Central memory CD4-positive, alpha-beta T cell (primary cell): Measurements from ENCODE around the gene RASGRF2.
"Not testable (repeated sequence)": the region's sequence is repeated elsewhere in the genome, so short reads cannot be mapped to it uniquely, and the experiment has no call there.

Experiments used
- DNase-seq: peaks from one replicate; pipeline ENCODE4 v3.0.0; 2022

RASGRF2 gene

DNA sequence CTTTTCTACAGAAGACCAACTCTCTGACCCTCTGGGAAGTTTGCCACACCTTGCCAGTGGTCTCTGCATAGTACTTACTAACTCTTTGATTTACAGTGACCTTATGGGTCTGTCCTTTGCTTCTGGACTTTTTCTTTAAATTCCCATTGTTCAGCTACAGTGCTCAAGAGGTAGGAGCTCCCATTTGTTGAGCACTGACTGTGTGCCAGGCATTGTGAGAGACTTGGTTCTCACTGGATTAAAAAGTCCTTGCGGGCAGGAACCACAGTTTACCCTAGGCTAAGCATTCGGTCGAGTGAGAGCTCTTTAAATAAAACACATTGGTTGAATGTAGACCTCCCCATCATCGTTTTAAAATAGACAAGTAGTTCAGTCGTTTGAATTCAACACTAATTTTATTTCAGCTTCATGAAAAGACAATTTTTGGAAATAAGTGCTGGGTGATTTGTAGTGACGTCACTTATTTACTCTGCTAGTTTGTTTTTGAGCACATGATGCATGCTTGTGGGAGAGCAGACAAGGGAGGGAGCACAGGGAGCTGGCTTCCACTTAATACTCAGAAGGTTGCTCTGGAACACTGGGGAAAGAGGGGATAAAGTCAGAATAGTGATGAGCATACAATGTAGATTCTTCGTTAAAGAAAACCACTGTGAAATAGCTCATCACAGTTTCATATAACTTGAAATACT lies 27.1 kb downstream of the RASGRF2 start:
- DNase-seq = no peak

DNA sequence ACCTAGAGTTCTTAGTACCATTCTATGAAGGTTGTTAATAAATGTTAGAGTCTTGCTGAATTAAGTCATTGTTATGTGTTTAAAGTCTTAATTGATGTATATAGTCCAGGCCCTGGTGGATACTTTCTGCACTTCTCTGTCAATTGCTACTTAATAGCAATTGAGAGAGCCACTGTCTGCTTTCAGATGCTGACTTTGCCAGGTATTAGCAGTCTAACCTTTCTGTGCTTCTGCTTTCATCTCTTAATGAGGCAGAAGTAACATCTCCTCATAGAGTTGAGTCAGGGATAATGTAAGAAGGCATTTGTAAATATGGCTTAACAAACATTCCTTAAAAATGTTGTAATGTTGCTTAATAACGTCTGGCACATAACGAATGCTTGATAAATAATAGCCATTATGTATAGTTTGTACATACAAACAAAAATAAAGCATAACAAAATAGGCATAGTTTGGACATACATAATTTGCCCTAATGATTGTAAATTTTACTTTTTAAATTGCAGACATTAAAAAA lies 28.3 kb downstream of the RASGRF2 start:
- no peak for DNase-seq

DNA sequence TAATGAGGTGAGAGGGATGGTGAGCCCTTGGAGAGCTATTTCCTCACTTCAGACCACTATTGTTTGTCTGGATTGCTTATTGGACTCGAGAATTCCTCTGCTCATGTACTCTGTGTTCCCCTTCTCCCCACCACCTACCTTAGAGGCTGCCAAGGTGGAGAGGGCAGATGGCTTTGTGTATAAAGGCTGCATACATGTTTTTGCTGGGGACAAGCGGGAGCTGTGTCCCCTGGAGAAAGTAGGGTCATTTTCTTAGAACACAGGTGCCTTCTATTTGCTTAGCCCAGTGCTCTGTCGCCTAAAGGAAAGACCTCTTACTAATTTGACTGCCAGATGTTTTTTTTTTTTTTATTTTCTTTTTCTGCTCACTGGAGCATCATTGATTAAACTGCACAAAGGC lies 29.7 kb downstream of the RASGRF2 start:
- no peak for DNase-seq

DNA sequence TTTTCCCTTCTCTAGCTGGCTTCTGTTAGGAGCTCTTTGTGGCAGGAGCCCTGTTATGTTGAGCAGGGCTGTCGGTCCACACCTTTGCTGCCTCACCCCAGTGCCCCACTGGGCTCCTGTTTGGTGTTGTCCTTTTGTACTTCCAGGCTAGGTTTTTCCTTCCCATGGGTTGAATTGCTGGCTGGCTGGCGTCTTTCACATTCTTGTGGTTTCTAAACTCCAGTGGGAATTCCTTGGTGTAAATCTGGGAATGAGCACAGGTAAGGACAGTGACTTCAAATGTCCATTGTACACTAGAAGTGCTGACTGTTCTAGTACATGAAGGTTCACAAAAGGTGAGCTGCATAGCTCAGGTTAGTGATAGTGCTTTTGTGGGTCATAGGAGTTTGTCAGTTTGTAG lies 30.4 kb downstream of the RASGRF2 start:
- DNase-seq = no peak

DNA sequence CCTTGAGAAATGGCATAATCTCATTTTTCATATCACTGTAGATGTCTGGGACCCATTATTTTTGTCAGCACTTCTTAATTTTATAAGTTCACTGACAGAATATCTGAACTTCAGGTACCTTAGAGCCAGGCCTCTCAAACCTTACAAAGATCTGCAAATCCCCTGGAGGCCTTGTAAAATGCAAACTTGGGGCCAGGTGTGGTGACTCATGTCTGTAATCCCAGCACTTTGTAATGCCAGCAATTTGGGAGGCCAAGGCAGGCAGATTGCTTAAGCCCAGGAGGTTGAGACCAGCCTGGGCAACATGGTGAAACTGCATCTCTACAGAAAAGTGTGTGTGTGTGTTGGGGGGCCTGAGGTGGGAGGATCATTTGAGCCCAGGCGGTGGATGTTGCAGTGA lies 30.8 kb downstream of the RASGRF2 start:
- no peak for DNase-seq

DNA sequence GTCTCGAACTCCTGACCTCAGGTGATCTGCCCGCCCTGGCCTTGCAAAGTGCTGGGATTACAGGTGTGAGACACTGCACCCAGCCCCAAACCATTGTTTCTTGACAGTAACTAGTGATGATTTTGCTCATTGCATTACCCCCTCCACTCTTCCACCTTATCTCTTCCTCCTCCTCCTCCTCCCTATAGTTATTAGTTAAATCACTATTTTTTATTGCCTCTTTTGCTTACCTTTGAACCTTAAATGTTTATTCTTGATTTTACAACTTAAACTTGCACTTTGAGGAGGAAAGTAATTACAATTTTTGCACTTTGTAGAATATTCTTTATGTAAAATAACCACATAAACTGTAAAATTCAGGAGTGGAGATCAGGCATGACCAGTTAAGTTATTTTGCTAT lies 35.7 kb downstream of the RASGRF2 start:
- no peak for DNase-seq

DNA sequence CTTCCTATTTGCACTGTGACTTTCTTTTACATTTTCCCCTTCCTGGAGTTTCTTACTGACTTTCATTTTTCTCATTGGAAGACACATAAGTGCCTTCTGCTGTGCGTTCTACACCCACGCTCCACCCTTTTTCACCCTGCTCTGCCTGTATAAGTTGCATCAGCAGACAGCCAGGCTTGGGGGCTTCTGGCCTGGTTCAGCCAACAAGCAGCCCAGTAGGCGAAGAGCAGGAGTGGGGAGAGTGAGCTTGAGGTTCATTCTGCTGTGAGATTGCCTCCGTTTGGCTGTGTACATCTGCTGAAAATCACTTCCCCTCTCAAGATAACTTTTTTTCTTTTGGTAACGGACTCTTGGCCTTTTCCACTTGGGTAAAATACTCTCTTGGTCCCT lies 38.4 kb downstream of the RASGRF2 start:
- no peak for DNase-seq

DNA sequence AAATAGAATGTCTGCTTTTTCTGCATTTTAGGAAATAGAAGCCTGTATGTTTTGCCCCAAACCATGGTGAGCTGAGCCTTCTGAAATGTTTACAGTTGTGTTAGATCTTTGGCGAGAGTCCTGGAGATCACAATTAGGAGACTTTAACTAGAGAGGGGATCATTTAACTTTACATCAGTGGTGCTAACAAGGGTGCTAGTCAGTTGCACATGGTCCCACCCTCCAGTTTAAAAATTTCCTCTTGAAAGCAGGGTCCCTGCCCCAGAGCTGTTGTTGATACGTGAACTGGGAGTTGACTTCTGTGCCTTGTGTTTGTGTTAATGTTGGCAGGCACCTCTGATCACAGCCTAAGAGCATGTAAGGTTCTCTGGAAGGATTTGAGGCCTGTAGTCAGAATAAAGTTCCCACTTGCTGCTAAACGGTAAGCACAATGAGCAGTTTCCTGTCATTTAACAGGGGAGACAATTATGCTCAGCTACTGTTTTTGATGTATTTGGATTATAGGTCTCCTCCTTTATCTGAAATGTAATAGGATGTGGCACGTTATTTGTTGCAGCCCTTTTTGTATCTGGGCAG lies 43.7 kb downstream of the RASGRF2 start:
- DNase-seq = no peak

DNA sequence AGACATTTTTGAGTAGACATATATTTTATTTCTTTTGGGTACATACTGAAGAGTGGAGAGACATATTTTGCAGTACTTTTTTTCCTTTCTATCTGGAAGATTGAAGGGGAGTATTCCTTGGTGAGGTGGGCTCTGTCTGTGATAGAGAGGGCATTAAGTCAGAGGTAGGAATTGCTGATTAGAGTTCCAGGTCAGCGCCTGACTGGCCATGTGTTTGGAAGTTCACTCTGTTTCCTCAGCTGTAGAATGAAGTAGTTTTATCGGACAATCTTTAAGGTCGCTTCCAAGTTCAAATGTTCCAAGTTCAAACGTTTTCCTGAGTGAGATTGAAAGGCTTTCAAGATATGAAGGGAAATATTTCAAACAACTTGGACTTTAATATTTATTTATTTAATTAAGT lies 45.5 kb downstream of the RASGRF2 start:
- DNase-seq = no peak

DNA sequence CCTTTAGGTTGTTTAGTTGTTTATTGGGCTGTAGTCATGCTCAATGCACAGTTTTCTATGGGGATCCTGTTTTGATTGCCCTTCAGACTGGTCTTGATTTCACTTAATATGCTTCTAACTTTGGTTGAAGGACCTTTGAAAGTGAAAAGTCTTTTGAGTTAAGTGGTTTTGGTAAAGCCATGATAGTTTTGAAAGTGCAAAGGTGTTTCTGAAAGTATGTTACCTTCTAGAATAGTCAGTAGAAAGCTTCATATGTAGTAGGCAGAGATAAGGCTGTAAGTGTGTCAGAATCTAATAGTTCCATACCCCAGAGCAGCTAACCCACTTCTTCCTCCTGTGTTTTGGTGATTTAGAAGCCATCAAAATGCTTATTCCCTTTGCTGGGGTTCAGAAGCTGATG lies 46.1 kb downstream of the RASGRF2 start:
- DNase-seq = no peak

DNA sequence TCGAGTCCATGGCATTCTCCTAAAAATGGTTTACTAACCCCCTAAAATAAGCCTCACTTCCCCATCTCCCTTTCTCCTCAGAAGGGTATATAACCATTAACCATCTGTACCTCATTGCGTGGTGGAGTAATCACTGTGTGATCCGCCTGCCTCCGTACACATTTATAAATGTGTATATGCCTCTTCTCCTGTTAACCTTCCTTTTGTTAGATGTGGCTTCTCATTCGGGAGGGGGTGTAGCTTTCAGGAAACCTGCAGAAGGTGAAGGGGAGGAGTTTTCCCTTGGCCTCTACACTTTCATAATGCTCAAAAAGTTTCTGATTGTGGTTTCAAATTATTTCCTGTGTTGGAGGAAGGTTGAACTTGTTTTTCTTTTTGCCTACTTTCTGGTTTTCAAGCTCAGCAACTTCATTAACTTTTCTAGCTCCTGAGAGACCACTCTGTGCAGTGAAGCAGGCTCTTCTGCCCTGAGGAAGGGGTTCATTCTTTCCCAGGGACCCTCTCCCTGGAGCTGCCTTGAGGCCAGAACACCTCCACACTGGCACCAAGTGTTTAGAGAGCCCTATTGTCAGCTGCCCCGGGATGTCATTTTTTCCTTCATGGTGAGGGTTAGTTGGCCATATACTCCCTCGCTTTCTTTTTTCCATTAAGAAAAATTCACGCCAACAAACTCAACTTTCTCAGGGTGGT lies 46.9 kb downstream of the RASGRF2 start:
- DNase-seq = peak; percentile 84

DNA sequence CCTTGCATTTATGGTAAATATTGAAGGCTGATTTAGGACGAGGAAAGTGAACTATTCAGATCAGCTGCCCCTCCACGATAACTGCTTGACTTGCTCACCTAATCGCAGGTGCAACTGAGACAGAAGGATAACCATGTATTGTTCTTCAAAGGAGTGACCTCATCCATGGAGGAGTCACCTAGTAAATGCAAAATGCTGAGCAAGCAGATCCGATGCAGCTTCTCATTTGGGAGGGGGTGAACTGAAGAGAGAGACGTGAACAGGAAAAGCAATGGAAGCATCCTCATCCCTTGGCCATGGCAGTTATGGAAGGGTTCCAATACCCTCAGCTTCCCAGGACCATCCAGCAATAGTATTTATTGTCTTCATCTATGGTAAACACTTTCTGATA lies 47.5 kb downstream of the RASGRF2 start:
- DNase-seq = peak; percentile 29

DNA sequence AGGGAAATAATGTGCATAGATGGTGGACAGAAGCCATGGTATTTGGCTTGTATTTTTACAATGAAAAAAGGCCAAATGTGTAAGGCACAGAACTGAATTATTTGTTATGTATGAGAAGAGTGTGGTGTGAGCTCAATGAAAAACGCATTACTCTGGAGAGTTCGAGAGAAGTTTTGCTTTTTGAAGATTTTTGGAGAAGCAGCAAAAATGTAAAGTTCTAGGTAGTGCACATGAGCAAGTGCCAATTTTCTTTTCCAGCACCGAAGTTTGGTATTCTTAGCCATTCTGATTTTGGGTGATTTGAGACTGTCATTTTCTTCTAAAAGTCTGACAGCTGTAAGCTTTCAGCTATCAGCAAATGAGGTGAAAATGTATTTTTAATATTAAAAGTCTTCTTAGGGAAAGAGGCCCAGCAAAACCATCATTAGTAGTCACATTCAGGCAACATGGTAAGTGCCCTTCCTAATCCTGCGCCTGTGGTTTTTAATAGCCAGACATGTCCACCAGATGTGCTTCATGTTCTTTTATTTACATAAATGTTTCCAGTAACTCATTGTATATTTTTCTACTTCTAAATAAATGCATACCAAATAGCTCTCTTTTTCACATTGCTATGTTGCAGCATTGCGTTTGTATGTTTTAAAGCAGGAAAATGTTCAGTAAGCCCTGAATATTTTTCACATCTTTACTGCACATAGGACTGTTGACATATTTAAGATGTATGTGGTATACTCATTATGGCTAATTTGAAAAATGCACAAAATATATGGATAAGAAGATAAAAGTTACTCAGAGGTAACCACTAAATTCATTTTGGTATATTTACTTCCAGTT lies 50.4 kb downstream of the RASGRF2 start:
- no peak for DNase-seq

DNA sequence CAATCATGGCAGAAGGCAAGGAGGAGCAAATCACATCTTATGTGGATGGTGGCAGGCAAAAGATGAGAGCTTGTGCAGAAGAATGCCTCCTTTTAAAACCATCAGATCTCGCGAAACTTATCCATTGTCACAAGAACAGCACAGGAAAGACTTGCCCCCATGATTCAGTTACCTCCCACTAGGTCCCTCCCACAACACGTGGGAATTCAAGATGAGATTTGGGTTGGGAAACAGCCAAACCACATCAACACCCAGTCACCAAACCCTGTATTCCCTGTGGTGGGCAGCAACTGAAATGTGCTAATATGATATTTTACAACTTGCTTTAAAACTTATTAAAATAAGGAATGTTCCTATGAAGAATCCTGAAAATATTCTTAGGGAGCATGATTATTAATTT lies 54.2 kb downstream of the RASGRF2 start:
- DNase-seq = no peak

DNA sequence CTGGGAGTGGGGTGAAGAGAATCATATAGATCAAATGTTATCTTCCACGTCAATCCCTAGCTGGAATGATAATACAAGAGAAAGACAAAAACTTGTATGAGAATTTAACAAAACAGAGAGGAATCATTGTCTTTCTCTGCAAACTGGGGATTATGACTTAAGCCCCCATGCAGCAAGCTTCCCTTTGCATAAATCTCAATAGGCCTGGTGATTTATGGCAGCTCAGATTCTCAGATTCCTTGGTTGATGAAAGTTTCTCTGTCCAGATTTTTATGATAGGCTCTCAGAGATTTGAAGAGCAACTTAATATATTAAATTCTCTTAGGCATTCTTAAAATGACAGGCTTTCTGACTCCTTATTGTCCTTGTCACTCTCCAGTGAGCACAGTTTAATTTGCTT lies 56.0 kb downstream of the RASGRF2 start:
- no peak for DNase-seq

DNA sequence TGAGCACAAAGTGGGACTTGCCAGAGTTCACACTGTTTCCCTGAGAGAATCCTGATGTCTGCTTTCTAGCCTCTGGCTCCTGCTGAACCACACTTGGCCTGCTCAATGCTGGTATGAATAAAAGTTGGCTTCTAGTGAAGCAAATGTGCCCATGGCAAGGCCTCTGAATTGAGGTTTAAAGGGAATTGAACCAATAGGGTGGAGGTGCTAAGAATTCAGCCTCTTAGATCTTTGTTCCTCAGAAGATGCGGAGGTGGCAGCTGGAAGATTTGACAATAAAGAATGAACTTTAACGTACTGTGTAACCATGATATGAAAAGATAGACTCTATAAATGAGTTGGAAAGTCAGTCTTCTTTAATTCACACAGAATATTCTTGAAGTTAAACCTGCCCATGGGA lies 57.2 kb downstream of the RASGRF2 start:
- DNase-seq = no peak

DNA sequence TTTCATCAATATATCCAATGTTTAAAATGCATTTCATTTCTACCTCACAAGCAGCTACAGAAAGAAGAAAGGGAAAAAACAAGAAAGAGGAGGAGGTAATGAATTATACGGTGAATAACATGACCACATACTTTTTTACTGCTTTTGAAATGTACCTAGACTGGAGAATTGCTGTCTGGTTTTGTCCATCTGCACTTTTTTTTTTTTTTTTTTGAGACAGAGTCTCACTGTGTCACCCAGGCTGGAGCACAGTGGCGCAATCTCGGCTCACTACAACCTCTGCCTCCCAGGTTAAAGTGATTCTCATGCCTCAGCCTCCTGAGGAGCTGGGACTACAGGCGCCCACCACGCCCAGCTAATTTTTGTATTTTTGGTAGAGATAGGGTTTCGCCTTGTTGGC lies 58.4 kb downstream of the RASGRF2 start:
- not testable (repeated sequence) for DNase-seq

DNA sequence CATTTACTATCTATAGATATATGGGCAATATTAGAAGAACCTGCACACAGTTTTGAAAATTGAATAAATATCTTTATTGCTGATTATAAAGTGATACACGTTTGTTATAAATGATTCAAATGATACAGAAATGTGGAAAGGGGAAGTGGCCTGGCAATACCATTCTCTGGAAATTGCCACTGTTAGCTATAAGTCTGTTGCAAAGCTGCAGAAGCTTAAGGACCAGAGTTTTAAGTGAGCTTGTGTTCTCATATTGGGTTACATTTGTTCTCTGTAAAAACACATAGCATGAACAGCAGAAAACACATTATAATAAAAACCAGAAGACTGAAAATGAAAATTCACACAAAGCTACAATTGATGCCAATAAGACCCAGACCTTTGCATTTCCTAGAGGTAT lies 59.6 kb downstream of the RASGRF2 start:
- no peak for DNase-seq

DNA sequence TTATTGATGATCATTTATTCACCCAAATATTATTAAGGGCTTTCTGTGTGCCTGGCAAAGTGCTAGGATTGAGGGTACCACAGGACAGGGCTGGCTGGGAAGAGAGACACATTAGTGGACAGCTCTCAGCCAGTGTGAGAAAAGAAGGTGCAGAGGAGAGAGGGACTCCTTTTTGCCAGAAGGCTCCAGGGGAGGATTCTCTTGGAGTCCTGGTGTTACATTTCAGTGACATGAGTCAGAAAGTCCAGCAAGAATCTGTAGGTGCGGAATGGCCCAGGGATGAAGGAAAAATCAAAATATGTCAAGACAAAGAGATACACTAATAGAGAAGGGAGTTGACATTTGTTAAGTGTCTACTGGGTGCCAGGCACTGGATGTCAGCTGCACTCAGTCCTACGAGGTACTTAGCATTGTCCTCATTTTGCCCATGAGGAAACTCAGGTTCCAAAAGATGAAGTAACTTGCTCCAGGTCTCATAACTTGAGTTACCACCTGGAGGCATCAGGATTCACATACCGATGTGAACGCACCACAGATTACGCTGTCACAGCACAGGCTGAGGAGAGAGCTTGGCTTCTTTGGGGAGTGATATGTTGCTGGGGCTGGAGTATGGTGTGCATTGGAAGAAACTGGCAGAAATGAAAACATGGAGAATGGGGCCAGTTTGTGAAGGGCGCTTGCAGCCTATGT lies 60.5 kb downstream of the RASGRF2 start:
- DNase-seq = no peak

DNA sequence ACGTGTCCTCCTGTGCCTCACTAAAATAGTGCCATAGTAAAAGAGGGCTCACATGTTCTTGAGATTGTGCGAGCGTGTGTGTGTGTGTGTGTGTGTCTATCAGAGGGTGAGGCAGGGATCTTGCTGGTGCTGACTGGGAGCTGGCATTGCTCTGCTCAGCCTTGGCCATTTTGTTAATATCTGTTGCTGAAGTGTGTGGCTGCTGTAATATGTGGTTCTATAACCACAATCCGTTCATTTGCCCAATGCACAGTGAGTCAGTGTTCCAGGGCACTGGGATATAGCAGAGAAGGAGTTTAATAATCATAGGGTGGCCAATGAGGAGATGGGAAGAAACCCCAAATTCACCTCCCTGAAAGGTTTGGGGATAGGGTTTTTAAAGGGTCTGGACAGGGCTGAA lies 61.3 kb downstream of the RASGRF2 start:
- no peak for DNase-seq

DNA sequence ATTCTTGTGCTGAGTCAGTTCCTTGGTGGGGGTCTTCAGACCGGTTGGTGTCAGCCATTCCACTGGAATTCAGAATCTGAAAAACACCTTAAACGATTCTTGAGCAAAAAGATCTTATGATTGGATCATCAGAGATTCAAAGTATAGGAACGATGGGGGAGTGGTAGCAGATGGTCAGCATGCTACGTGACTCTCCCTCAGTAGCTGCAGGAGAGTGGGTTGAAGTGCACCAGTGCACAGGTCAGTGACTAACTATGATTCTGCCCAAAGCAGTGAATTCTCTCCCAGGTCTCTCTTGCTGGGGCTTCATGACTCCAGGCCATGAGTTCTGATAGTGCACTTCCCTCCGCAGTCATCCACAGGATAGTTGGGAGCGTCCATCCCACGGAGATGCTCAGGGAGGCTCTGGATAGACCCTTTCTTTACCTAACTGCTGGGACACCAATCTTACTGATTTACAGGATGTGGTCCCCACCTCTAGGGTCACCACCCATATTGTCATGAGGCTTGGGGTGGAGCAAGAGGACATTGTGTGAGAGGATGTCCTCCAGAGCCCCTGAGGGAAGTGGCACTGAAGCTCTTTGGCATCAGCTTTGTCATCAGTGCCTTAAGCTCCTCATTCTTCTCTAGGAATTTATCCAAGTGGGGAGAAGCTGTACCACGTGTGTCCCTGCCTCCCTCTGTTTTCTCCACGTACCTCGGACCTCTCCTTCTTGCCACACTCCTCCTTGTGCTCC lies 62.0 kb downstream of the RASGRF2 start:
- DNase-seq = no peak

DNA sequence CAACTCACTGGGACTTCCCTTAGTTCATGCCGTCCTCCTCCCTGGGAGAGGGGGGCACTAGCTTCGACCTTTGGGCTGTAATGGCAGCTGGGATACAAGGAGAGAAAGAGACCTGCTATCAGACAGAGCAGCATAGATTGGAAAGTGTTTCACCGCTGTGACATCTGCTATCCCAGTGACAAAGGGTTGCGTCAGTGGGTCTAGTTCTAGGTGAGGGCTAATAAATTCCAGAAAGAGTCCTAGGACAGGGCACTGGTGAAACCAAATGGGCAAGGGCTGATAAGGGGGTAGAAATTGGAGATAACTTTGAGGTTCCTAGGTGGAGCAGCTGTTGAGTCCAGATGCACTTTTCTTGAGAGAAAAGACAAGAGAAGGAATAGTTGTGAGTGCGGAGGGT lies 62.5 kb downstream of the RASGRF2 start:
- DNase-seq = no peak
